Choroid plexus epithelial cell (primary cell): ENCODE measurements around the gene RAPGEF3.

Source experiments
- DNase-seq: peaks from one replicate; pipeline ENCODE4 v3.0.0-alpha.2; 2010; ENCODE audit warnings: low read depth
- H3K4me3 ChIP-seq: 2 replicates; pipeline ENCODE4 v1.5.1; 2011; ENCODE audit warnings: low read depth, mild to moderate bottlenecking, control low read depth, low read length, moderate library complexity
- CTCF ChIP-seq: conservative IDR thresholded peaks from 2 replicates; pipeline ENCODE4 v1.5.1; 2011; ENCODE audit warnings: low read depth, mild to moderate bottlenecking, control low read depth, inconsistent platforms, low read length, moderate library complexity

The RAPGEF3 gene

GRCh38 chr12:47802312-47802711 lies 43.6 kb upstream of the RAPGEF3 start:
- no peak overlapping the region for H3K4me3 ChIP-seq
- TF ChIP-seq CTCF, result peak; percentile 60
- DNase-seq, result no peak

- TF ChIP-seq CTCF, result no peak
- no peak overlapping the region for H3K4me3 ChIP-seq
- DNase-seq, result no peak
Measured at GRCh38 chr12:47801904-47802246, 43.2 kb upstream of the RAPGEF3 start.

GRCh38 chr12:47801170-47801903 lies 42.7 kb upstream of the RAPGEF3 start:
- no peak overlapping the region for H3K4me3 ChIP-seq
- TF ChIP-seq CTCF, result peak; percentile 73
- DNase-seq, result peak; percentile 64

GRCh38 chr12:47800582-47800981 lies 41.9 kb upstream of the RAPGEF3 start:
- TF ChIP-seq CTCF, result no peak
- H3K4me3 ChIP-seq, result no peak overlapping the region

GRCh38 chr12:47799357-47799955 lies 40.8 kb upstream of the RAPGEF3 start:
- DNase-seq, result no peak
- no peak for TF ChIP-seq CTCF
- H3K4me3 ChIP-seq, result no peak overlapping the region

More at GRCh38 chr12:47800582-47800981, 41.9 kb upstream of the RAPGEF3 start:
- DNase-seq, result no peak

GRCh38 chr12:47798382-47798948 lies 39.8 kb upstream of the RAPGEF3 start:
- DNase-seq, result no peak
- TF ChIP-seq CTCF, result no peak

GRCh38 chr12:47797441-47797840 lies 38.8 kb upstream of the RAPGEF3 start:
- DNase-seq, result no peak

More at GRCh38 chr12:47798382-47798948, 39.8 kb upstream of the RAPGEF3 start:
- H3K4me3 ChIP-seq, result no peak overlapping the region

More at GRCh38 chr12:47797441-47797840, 38.8 kb upstream of the RAPGEF3 start:
- peak; percentile 53 for TF ChIP-seq CTCF
- H3K4me3 ChIP-seq, result no peak overlapping the region
